GM21529 (cell line): ENCODE measurements around the gene ACAD10.
"Not testable (repeated sequence)": the region's sequence is repeated elsewhere in the genome, so short reads cannot be mapped to it uniquely, and the experiment has no call there.

Source experiments
- ATAC-seq: cut with Tn5 transposase; IDR thresholded peaks from one replicate; pipeline ENCODE4 v1.9.1; 2021; ENCODE audit not compliant: unreplicated experiment

Gene ACAD10

DNA sequence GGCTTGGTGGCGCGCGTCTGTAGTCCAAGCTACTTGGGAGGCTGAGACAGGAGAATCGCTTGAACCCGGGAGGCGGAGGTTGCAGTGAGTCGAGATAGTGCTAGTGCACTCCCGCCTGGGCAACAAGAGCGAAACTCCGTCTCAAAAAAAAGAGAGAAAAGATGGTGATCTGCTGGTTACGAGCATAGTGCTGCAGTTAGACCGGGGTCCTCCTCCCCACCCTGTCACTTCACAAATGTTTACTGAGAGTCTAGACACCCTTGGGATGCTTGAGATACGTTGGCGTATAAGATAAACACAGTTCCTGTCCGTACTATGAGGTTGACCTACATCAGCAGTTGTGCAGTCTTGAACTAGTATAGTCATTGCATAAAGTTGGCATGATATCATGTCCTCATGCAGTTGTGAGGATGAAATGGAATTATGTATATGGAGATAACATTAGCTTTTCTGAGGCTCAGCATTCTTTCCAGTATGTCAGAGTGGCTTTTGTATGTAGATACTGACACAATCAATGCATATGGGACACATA lies 787 bp downstream of the ACAD10 start:
- ATAC-seq, result no peak

DNA sequence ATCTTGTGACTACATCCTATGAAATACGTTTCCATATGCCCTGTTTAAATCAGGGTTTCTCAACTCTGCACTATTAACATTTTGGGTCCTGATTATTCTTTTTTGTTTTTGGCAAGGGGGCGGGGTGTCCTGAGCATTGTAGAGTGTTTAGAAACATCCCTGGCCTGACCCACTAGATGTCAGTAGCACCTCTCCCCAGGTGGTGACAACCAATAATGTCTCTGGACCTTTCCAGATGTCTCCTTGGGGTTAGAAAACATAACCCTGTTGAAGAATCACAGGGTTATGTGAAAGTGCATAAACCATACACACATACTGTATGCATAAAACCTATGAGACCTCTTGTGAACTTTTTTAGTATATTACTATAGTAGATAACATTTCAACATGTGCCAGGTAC lies 1.4 kb downstream of the ACAD10 start:
- peak; percentile 32 for ATAC-seq

DNA sequence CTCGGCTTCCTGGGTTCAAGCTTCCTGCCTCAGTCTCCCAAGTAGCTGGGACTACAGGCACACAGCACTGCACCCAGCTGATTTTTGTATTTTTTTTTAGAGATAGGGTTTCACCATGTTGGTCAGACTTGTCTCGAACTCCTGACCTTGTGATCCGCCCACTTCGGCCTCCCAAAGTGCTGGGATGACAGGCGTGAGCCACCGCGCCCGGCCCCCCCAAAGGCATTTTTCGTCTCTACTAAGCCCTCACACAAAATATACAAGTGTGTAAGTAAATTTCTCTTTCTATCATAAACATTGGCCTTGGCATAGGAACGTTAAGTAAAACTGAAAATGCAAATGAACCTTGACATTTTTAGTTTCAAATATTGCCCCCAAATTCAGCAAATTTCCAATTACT lies 2.1 kb downstream of the ACAD10 start:
- ATAC-seq, result no peak

DNA sequence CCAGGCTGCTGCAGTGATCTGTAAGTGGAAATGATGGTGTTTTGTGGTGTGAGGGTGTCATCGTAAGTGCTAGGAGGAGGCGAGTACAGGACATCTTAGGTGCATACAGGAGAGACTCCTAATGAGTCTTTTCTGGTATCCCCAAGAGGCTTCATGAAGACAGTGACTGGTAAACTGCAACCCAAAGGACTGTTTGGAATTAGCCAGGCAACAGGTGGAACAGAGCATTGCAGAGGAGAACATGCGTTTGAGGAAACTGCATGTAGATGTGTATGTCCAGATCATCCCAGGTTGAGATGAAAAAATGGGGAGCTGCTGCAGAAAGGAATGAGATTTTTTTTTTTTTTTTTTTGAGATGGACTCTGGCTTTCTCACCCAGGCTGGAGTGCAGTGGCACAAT lies 5.4 kb downstream of the ACAD10 start:
- ATAC-seq, result no peak

DNA sequence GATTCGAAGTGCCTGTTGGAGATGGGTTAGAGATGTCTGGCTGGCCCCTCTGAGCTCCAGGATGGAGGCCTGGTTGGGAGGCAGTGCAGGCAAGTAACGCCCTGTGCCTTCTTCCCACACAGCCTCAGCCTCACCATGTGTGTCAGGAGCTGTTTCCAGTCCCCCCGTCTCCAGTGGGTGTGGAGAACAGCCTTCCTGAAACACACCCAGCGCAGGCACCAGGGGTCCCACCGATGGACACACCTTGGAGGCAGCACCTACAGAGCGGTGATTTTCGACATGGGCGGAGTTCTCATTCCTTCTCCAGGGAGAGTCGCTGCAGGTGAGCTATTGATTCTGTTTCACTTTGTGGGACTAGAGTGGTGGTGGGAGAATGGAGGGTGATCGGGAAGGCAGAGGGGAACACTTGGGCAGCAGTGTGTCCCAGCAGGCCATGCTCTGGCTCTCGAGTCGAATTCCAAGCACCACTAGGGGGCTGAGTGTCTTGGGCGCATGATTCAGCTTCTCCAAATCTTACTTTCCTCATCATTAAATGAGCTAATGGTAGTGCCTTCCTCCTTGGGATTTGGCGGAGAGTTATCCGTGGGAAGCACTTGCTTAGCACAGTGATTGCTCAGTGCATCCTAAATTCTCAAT lies 6.8 kb downstream of the ACAD10 start:
- ATAC-seq, result no peak

DNA sequence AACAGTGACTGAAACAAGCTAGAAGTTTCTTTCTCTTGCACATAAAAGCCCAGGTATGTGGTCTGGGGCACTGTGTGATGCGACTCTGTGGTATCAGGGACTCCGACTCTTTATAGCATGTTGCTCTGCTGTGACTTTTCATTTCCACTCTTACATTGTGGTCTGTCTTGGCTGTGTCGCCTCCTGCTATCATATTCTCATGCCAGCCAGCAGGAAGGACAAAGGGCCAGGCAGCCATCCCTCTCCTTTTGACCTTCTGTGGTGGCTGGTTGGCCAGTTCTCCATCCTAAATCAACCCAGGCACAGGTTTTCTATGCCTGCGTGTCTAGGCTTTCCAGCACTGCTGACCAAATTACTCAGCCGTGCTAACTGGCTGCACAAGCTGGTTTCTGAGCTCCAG lies 8.0 kb downstream of the ACAD10 start:
- no peak for ATAC-seq

DNA sequence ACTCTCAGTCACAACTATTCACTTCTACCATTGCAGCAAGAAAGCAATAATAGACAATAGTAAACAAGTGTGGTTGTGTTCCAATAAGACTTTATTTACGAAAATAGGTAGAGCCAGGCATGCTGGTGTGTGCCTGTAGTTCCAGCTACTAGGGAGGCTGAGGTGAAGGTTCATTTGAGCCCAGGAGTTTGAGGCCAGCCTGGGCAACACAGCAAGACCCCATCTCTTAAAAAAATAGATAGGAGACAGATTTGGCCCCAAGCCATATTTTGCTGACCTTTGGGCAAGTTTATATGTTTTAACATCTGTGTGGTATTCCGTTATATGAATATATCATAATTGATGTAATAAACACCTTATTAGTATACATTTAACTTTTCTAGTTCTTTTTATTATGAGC lies 14.1 kb downstream of the ACAD10 start:
- no peak for ATAC-seq

DNA sequence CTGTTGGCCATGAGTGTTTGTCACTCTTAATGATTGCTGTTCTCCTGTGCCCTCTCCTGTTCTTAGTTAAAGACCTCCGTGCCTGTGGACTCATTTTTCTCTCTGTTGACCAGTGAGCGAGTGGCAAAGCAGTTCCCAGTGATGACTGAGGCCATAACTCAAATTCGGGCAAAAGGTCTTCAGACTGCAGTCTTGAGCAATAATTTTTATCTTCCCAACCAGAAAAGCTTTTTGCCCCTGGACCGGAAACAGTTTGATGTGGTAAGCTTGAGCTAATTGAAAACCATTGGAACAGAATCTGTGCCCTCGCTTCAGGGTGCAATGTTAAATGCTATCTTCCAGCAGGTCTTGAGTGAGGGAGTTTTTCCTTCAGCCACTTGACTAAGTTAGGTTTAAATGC lies 19.8 kb downstream of the ACAD10 start:
- ATAC-seq, result no peak

DNA sequence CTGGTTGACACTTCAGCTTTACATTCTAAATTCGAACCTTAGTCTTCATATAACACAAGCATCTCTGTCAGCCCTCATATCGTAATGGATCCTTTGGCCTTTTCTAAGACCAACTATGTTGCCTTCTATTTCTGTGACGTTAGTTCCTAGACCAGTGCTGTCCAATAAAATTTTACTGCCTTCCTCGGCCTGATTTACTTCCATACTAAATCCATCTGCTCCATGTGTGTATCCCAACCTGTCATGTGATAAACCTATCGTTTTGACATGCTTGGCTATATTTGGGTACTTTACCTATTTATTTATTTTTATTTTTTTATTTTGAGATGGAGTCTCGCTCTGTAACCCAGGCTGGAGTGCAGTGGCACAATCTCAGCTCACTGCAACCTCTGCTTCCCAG lies 20.3 kb downstream of the ACAD10 start:
- no peak for ATAC-seq

DNA sequence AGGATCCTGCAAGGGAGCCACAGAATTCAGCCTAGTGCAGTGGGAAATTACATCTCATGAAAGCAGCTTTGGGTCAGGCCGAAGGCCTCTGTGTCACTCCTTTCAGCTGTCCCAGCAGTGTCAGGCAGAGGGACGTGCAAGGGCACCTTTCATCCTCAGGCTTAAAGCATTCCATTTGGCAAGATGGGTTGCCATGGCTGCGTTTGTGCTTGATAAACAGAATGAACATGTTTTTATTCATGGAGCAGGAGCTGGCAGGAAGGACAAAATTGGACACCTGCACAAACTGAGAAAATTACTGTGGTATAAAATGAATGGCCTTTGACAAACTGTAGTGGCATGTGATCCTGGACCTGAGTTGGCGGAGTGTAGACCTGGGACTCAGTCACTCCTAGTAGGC lies 29.4 kb downstream of the ACAD10 start:
- no peak for ATAC-seq

DNA sequence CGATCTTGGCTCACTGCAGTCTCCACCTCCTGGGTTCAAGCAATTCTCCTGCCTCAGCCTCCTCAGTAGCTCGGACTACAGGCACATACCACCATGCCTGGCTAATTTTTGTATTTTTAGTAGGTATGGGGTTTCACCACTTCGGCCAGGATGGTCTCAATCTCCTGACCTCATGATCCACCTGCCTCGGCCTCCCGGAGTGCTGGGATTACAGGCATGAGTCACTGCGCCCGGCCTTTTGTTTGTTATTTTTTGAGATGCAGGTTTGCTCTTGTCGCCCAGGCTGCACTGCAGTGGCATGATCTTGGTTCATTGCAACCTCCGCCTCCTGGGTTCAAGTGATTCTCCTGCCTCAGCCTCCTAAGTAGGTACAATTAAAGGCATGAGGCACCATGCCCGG lies 33.5 kb downstream of the ACAD10 start:
- not testable (repeated sequence) for ATAC-seq

DNA sequence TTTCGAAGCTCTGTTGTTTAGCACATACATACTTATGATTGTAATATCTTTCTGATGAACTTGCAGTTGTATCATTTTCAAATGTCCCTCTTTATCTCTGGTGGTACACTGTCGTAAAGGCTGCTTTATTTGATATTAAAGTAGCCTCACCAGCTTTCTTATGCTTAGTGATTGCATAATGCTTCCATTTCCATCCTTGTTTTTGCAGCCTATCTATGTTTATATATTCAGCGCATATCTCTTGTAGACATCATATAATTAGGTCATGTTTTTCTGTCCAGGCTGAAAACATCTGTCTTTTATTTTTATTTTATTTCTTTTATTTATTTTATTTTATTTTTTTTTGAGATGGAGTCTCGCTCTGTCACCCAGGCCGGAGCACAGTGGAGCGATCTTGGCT lies 34.6 kb downstream of the ACAD10 start:
- ATAC-seq, result no peak

DNA sequence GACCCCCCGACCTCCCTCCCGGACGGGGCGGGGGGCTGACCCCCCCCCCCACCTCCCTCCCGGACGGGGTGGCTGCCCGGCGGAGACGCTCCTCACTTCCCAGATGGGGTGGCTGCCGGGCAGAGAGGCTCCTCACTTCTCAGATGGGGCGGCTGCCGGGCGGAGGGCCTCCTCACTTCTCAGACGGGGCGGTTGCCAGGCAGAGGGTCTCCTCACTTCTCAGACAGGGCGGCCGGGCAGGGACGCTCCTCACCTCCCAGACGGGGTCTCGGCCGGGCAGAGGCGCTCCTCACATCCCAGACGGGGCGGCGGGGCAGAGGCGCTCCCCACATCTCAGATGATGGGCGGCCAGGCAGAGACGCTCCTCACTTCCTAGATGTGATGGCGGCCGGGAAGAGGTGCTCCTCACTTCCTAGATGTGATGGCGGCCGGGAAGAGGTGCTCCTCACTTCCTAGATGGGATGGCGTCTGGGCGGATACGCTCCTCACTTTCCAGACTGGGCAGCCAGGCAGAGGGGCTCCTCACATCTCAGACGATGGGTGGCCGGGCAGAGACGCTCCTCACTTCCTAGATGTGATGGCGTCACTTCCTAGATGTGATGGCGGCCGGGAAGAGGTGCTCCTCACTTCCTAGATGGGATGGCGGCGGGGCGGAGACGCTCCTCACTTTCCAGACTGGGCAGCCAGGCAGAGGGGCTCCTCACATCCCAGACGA lies 38.0 kb downstream of the ACAD10 start:
- not testable (repeated sequence) for ATAC-seq

DNA sequence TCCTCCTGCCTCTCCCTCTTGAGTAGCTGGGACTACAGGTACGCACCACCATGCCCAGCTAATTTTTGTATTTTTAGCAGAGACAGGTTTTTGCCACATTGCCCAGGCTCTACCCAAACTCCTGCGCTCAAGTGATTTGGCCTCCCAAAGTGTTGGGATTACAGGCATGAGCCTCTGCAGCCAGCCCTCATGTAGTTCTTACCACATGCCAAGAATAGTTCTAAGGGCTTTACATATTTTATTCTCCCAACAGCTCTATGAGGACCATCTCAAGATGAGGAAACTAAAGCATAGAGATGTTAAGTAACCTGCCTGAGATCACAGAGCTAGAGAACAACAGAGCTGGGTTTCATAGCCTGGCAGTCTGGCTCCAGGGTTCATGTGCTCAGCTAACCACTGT lies 42.9 kb downstream of the ACAD10 start:
- ATAC-seq, result no peak

DNA sequence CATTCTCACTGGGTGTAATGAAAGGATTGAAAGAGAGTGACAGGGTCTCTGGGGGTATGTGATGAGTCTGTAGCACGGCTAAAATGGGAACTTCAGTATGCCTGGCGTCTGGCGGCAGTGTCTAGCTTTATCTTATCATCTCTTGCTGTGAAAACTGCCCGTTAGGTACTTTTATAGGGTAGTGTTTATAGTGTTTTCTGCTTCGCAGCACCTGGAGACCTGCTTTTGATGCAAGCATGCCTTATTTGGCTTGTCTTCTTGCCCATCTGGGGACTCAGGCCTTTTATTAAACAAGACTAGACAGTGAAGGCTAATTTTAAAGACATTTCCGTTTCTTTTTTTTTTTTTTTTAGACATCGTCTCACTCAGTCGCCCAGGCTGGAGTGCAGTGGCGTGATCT lies 44.6 kb downstream of the ACAD10 start:
- no peak for ATAC-seq

DNA sequence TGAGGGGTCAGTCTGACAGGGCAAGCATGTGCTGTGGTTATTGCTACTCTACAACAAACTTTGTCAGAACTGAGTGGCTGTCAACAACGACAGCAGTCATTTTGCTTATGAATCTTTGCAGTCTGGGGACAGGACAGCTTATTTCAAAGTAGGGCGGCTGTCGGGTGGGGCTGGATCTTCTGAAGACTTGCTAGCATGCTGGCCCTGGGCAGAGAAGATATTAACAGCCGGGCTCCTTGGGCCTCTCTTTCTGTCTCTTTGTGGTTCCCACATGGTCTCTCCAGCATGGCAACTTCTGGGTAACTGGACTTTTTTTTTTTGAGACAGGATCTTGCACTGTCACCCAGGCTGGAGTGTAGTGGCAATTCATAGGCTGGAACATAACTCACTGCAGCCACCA lies 46.9 kb downstream of the ACAD10 start:
- no peak for ATAC-seq

DNA sequence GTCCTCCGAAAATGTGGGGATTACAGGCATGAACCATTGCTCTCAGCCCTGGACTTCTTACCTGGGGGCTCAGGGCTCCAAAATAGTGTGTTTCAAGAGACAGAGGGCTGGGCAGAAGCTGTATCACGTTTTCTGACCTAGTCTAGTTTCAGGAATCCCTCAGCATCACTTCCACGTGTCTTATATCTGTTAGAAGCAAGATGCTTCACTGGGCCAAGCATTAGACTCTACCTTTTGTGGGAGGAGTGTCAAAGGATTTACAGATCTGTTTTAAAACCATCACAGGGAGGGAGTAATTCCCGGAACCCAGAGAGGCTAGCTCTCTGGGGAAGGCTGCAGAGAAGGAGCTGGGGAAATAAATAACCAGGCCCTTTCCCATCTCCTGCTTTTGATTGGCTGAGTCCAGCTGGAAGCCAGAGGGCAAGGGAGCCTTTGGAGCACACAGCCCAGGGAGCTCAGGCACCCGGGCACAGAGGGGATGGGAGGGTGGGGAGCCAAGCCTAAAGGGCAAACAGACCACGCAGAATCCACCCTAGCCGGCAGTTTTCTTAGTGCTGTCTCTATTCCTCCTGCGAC lies 47.6 kb downstream of the ACAD10 start:
- no peak for ATAC-seq

DNA sequence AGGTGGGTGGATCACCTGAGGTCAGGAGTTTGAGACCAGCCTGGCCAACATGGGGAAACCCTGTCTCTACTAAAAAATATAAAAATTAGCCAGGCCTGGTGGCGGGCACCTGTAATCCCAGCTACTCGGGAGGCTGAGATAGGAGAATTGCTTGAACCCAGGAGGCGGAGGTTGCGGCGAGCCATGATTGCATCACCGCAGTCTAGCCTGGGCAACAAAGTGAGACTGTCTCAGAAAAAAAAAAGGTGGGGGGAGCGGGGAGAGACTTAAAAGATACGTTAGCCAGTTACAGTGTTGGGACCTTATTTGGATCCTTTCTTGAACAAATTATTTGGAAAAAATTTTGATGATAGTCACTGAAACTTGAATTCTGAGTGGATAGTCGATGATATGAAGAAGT lies 53.7 kb downstream of the ACAD10 start:
- not testable (repeated sequence) for ATAC-seq

DNA sequence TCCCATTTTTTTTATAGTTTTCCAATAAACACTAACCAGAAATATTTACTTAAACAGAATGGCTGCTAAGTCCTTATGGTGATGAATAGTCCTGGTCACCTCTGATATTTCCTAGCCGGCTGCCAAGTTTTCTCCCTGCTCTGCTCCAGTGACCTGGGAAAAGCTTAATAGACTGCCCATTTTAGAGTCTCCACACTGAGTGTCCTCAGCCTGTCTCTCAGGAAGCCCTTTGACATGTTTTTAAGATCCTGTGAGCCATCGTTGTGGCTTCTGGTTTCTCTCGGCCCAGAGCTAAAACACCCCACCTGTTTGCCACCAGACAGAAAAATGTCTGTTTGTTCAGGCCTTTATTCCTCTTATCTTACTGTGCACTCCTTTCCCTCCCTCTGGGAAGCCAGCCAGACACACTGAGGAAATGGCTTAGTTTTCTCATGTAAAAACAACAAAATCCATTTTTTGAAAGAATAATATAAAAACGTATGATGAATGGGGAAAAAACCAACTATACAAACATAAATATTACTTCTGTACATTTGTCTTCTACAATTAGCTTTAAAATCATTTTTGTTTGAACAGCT lies 55.5 kb downstream of the ACAD10 start:
- ATAC-seq, result no peak

DNA sequence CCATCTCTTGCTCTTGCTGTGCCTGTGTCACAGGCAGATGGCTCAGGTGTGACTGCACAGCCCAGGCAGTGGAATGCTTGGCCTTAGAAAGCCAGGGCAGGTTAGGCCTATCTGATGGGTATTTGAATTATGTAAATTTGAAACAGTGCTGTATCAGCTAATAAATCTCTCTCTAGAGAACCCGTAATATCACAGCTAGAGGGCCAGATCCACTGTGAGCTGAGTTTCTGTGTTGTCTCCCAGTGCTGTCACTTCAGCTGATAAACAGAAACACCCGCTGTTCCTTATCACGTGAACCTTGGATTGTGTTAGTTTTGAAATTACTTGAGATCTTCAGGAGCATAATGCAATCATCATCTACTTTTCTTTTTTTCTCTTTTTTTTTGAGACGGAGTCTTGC lies 59.4 kb downstream of the ACAD10 start:
- ATAC-seq, result no peak

DNA sequence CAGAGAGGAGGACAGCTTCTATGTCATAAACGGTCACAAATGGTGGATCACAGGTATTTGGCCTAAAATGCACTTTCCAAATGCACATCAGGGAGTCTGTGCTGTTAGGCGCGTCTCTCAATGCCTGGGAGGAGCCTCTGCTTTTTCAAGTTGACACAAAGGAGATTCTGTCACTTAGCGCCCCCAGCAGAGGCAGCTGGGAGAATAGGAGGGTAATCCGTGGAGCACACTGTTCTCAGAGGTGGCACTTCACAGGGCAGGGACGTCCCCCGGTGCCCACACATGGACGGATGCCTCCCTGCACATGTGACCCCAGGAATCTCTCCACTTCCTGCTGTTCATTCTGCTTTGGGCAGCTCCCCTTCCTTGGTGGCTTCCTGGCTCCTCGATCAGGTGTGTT lies 61.5 kb downstream of the ACAD10 start:
- ATAC-seq, result no peak

DNA sequence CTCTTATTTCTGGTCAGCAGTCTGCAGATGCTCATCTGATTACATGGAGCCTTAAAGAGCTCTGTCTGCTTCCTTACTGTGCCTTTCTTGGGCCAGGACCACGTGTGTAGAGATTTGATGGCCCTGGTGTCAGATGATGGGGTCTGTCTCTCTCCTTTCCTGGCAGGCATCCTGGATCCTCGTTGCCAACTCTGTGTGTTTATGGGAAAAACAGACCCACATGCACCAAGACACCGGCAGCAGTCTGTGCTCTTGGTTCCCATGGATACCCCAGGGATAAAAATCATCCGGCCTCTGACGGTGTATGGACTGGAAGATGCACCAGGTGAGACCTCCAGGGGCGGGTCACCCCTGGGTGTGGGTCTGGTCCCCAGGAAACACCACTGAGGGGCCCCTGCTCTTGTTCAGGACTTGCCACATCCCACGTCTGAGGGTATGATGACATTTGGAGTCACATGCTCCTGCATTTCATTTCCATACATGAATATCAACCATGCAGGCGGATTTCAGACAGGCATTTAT lies 62.4 kb downstream of the ACAD10 start:
- ATAC-seq, result no peak
